GM21367 (cell line): Measurements from ENCODE around the gene ARL6IP4.

Experiments used
- ATAC-seq: cut with Tn5 transposase; IDR thresholded peaks from one replicate; pipeline ENCODE4 v1.9.1; 2021; ENCODE audit not compliant: unreplicated experiment

ARL6IP4 gene

GRCh38 chr12:122977655-122978392, 2.7 kb upstream of the ARL6IP4 start:
- no peak for ATAC-seq

- ATAC-seq = no peak
Measured at GRCh38 chr12:122978507-122978955, 1.9 kb upstream of the ARL6IP4 start.

- ATAC-seq = no peak
Measured at GRCh38 chr12:122979001-122979907, 1.2 kb upstream of the ARL6IP4 start.

- no peak for ATAC-seq
Measured at GRCh38 chr12:122979908-122980182, 636 bp upstream of the ARL6IP4 start.

- no peak for ATAC-seq
Measured at GRCh38 chr12:122981036-122981471, 573 bp downstream of the ARL6IP4 start.

- no peak for ATAC-seq
Measured at GRCh38 chr12:122981587-122982476, 1.4 kb downstream of the ARL6IP4 start.

- ATAC-seq = no peak
Measured at GRCh38 chr12:122982477-122982815, 2.0 kb downstream of the ARL6IP4 start.

GRCh38 chr12:122982963-122983788, 2.7 kb downstream of the ARL6IP4 start:
- no peak for ATAC-seq

GRCh38 chr12:122983789-122984515, 3.5 kb downstream of the ARL6IP4 start:
- no peak for ATAC-seq

GRCh38 chr12:122984612-122985337, 4.3 kb downstream of the ARL6IP4 start:
- no peak for ATAC-seq

GRCh38 chr12:122985338-122986257, 5.1 kb downstream of the ARL6IP4 start:
- ATAC-seq = no peak

GRCh38 chr12:122986258-122986871, 5.9 kb downstream of the ARL6IP4 start:
- no peak for ATAC-seq

- ATAC-seq = no peak
Measured at GRCh38 chr12:122987086-122987951, 6.8 kb downstream of the ARL6IP4 start.

GRCh38 chr12:122988036-122988435, 7.6 kb downstream of the ARL6IP4 start:
- ATAC-seq = no peak

- ATAC-seq = no peak
Measured at GRCh38 chr12:122988612-122989212, 8.2 kb downstream of the ARL6IP4 start.

- ATAC-seq = no peak
Measured at GRCh38 chr12:122989225-122989839, 8.9 kb downstream of the ARL6IP4 start.
